ENCODE results near the gene ACOT4. TPM values are rescaled to one million over a fixed set of nuclear protein-coding genes. Genes with fewer than 3 reads are reported as not detected.

Gene ACOT4
- total and polyA plus RNA-seq, 2 experiments from 2014 or later = 1.0 to 1.6 TPM

DNA sequence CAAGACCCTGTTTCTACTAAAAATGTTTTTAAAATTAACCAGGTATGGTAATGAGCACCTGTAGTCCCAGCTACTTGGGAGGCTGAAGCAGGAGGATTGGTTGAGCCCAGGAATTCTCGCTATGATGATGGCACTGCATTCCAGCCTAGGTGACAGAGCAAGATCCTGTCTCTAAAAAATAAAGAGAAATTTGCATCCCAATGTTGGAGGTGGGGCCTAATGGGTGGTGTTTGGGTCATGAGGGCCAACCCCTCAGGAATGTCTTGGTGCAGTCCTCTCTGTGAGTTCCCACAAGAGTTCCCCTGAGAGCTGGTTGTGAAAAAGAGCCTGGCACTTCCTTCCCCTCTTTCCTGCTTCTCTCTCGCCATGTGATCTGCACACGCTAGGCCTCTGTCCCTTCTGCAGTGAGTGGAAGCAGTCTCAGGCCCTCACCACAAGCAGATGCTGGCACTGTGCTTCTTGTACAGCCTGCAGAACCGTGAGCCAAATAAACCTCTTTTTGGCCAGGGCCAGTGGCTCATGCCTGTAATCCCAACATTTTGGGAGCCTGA lies 31.9 kb downstream of the ACOT4 start (continued):
- TF ChIP-seq, protein P1, sequence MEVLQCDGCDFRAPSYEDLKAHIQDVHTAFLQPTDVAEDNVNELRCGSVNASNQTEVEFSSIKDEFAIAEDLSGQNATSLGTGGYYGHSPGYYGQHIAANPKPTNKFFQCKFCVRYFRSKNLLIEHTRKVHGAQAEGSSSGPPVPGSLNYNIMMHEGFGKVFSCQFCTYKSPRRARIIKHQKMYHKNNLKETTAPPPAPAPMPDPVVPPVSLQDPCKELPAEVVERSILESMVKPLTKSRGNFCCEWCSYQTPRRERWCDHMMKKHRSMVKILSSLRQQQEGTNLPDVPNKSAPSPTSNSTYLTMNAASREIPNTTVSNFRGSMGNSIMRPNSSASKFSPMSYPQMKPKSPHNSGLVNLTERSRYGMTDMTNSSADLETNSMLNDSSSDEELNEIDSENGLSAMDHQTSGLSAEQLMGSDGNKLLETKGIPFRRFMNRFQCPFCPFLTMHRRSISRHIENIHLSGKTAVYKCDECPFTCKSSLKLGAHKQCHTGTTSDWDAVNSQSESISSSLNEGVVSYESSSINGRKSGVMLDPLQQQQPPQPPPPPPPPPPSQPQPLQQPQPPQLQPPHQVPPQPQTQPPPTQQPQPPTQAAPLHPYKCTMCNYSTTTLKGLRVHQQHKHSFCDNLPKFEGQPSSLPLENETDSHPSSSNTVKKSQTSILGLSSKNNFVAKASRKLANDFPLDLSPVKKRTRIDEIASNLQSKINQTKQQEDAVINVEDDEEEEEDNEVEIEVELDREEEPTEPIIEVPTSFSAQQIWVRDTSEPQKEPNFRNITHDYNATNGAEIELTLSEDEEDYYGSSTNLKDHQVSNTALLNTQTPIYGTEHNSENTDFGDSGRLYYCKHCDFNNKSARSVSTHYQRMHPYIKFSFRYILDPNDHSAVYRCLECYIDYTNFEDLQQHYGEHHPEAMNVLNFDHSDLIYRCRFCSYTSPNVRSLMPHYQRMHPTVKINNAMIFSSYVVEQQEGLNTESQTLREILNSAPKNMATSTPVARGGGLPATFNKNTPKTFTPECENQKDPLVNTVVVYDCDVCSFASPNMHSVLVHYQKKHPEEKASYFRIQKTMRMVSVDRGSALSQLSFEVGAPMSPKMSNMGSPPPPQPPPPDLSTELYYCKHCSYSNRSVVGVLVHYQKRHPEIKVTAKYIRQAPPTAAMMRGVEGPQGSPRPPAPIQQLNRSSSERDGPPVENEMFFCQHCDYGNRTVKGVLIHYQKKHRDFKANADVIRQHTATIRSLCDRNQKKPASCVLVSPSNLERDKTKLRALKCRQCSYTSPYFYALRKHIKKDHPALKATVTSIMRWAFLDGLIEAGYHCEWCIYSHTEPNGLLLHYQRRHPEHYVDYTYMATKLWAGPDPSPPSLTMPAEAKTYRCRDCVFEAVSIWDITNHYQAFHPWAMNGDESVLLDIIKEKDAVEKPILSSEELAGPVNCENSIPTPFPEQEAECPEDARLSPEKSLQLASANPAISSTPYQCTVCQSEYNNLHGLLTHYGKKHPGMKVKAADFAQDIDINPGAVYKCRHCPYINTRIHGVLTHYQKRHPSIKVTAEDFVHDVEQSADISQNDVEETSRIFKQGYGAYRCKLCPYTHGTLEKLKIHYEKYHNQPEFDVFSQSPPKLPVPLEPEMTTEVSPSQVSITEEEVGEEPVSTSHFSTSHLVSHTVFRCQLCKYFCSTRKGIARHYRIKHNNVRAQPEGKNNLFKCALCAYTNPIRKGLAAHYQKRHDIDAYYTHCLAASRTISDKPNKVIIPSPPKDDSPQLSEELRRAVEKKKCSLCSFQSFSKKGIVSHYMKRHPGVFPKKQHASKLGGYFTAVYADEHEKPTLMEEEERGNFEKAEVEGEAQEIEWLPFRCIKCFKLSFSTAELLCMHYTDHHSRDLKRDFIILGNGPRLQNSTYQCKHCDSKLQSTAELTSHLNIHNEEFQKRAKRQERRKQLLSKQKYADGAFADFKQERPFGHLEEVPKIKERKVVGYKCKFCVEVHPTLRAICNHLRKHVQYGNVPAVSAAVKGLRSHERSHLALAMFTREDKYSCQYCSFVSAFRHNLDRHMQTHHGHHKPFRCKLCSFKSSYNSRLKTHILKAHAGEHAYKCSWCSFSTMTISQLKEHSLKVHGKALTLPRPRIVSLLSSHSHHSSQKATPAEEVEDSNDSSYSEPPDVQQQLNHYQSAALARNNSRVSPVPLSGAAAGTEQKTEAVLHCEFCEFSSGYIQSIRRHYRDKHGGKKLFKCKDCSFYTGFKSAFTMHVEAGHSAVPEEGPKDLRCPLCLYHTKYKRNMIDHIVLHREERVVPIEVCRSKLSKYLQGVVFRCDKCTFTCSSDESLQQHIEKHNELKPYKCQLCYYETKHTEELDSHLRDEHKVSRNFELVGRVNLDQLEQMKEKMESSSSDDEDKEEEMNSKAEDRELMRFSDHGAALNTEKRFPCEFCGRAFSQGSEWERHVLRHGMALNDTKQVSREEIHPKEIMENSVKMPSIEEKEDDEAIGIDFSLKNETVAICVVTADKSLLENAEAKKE (CRISPR knock-in tag; IDR thresholded peaks at IDR 0.05) = no peak
- TF ChIP-seq, protein P2, sequence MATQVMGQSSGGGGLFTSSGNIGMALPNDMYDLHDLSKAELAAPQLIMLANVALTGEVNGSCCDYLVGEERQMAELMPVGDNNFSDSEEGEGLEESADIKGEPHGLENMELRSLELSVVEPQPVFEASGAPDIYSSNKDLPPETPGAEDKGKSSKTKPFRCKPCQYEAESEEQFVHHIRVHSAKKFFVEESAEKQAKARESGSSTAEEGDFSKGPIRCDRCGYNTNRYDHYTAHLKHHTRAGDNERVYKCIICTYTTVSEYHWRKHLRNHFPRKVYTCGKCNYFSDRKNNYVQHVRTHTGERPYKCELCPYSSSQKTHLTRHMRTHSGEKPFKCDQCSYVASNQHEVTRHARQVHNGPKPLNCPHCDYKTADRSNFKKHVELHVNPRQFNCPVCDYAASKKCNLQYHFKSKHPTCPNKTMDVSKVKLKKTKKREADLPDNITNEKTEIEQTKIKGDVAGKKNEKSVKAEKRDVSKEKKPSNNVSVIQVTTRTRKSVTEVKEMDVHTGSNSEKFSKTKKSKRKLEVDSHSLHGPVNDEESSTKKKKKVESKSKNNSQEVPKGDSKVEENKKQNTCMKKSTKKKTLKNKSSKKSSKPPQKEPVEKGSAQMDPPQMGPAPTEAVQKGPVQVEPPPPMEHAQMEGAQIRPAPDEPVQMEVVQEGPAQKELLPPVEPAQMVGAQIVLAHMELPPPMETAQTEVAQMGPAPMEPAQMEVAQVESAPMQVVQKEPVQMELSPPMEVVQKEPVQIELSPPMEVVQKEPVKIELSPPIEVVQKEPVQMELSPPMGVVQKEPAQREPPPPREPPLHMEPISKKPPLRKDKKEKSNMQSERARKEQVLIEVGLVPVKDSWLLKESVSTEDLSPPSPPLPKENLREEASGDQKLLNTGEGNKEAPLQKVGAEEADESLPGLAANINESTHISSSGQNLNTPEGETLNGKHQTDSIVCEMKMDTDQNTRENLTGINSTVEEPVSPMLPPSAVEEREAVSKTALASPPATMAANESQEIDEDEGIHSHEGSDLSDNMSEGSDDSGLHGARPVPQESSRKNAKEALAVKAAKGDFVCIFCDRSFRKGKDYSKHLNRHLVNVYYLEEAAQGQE (IDR thresholded peaks at IDR 0.05; ENCODE audit: unreplicated experiment) = no peak
- no peak for TF ChIP-seq CREB1 (CRISPR knock-in tag; IDR thresholded peaks at IDR 0.05; ENCODE audit: low read depth)
- no peak for TF ChIP-seq NANOG (IDR thresholded peaks at IDR 0.05; ENCODE audit: borderline replicate concordance)

DNA sequence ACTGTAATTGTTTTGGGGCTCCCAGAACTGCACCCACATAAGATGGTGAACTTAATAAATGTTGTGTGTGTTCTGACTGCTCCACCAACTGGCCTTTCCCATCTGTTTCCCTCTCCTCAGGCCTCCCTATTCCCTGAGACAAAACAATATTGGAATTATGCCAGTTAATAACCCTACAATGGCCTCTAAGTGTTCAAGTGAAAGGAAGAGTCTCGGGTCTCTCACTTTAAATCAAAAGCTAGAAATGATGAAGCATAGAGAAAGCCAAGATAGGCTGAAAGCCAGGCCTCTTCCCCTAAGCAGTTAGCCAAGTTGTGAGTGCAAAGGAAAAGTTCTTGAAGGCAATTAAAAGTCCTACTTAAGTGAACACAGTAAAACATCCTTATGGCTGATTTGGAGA lies 34.0 kb downstream of the ACOT4 start:
- Histone ChIP-seq H3F3A (replicated peaks; ENCODE audit: low read depth) (no peaks in the 10 kb centered on the region), H3K36me3 (ENCODE audit: insufficient read depth) (no peaks in the 10 kb centered on the region), H3K4me3 (no peak overlapping the region), H3K9me2 (ENCODE audit: insufficient read depth) (no peaks in the 10 kb centered on the region), H3K4me2 (no peak overlapping the region), H2AFZ (no peak overlapping the region), H4K20me1 (replicated peaks; ENCODE audit: insufficient read depth) (no peaks in the 10 kb centered on the region), H3K27ac (ENCODE audit: low read depth) (no peak overlapping the region), H3K27me3 (ENCODE audit: insufficient read depth) (no peaks in the 10 kb centered on the region), H3K4me1 (ENCODE audit: insufficient read depth) (no peaks in the 10 kb centered on the region), H3K79me2 (replicated peaks; ENCODE audit: insufficient read depth) (no peaks in the 10 kb centered on the region)
- Mint-ChIP-seq H3K9me3 (peaks cover 4% of the 10 kb centered on the region; the same call in 1 of the 3 replicates), H3K4me3 (no peak overlapping the region), H3K36me3 (ENCODE audit: low read depth) (peaks cover 9% of the 10 kb centered on the region; the same call in 2 of the 3 replicates), H3K27ac (no peak overlapping the region), H3K27me3 (ENCODE audit: insufficient read depth, low read depth, poor library complexity) (no peaks in the 10 kb centered on the region), H3K4me1 (no peaks in the 10 kb centered on the region; the same call in 1 of the 3 replicates)
- no peak for TF ChIP-seq NANOG (IDR thresholded peaks at IDR 0.05; ENCODE audit: borderline replicate concordance)
- no peak for TF ChIP-seq JUNB (IDR thresholded peaks at IDR 0.05; ENCODE audit: unreplicated experiment)
- no peak for TF ChIP-seq ETS1 (IDR thresholded peaks at IDR 0.05)
- ATAC-seq = no peak
- DNase-seq (ENCODE audit: low spot score) = no peak

Data from GM23338 (cell line).